A673 (cell line): ENCODE data around the gene ATOSB. TPM values are rescaled to one million over a fixed set of nuclear protein-coding genes. Genes with fewer than 3 reads are reported as not detected.

Experiments used
- BruUV-seq: library from RNA; stranded (reverse); fragments of 400-500 nt; replicated peaks from 2 replicates; lab custom pipeline; 2021; lab: Mats Ljungman, UMichigan
- CTCF ChIA-PET: fragments of 300-600 bp; sonication (Branson Sonifier 250); formaldehyde crosslinking; loops from one replicate; lab custom pipeline; 2022; ENCODE audit warnings: antibody characterized with exemption; lab: Charles Lee
- POLR2A ChIA-PET: fragments of 300-600 bp; sonication (Branson Sonifier 250); formaldehyde crosslinking; loops from one replicate; lab custom pipeline; 2022; ENCODE audit warnings: antibody characterized with exemption; ENCODE audit not compliant: low non-redundant PET; lab: Charles Lee
- DNase-seq: peaks from one replicate; pipeline ENCODE4 v3.0.0-alpha.2; 2015; ENCODE audit warnings: low spot score
- H3K27ac ChIP-seq: fragments of 200-600 bp; sonication (generic); 2 replicates; pipeline ENCODE4 v1.5.1; 2016; ENCODE audit warnings: mixed run types, low read depth, mild to moderate bottlenecking, mixed read lengths, antibody characterized with exemption, low read length; ENCODE audit not compliant: poor library complexity, severe bottlenecking
- H3K27me3 ChIP-seq: fragments of 200-600 bp; sonication (generic); replicated peaks from 2 replicates; pipeline ENCODE4 v1.6.1; 2017; ENCODE audit warnings: mixed run types, low read depth, mild to moderate bottlenecking, mixed read lengths, antibody characterized with exemption, low read length; ENCODE audit not compliant: insufficient read depth, poor library complexity
- H3K36me3 ChIP-seq: fragments of 200-600 bp; sonication (generic); 2 replicates; pipeline ENCODE4 v1.6.1; 2016; ENCODE audit warnings: mixed run types, mild to moderate bottlenecking, mixed read lengths, antibody characterized with exemption, low read length; ENCODE audit not compliant: insufficient read depth, poor library complexity, severe bottlenecking
- H3K4me1 ChIP-seq: fragments of 200-600 bp; sonication (generic); 2 replicates; pipeline ENCODE4 v1.6.1; 2017; ENCODE audit warnings: mixed run types, mild to moderate bottlenecking, mixed read lengths, antibody characterized with exemption, low read length; ENCODE audit not compliant: insufficient read depth, poor library complexity, severe bottlenecking
- H3K4me3 ChIP-seq: fragments of 200-600 bp; sonication (generic); 2 replicates; pipeline ENCODE4 v1.5.1; 2016; ENCODE audit warnings: low read depth, mixed run types, mild to moderate bottlenecking, mixed read lengths, low read length; ENCODE audit not compliant: poor library complexity, severe bottlenecking
- H3K9me3 ChIP-seq: fragments of 200-600 bp; sonication (generic); 2 replicates; pipeline ENCODE4 v1.6.1; 2016; ENCODE audit warnings: mixed run types, low read depth, mild to moderate bottlenecking, mixed read lengths, antibody characterized with exemption, low read length; ENCODE audit not compliant: poor library complexity, severe bottlenecking
- CTCF ChIP-seq: fragments of 300-800, 200-600 bp; sonication (generic); conservative IDR thresholded peaks from 2 replicates; pipeline ENCODE4 v1.5.1; 2017; ENCODE audit warnings: low read depth, mild to moderate bottlenecking, antibody characterized with exemption, low read length, moderate library complexity, mixed read lengths
- EZH2 ChIP-seq: fragments of 200-600 bp; sonication (generic); IDR thresholded peaks from 2 replicates; pipeline ENCODE4 v1.6.1; 2017; ENCODE audit warnings: borderline replicate concordance, low read depth, mild to moderate bottlenecking, mixed read lengths, antibody characterized with exemption, low read length; ENCODE audit not compliant: poor library complexity, severe bottlenecking
- intact Hi-C: fragments of 100-400 bp; cut with micrococcal nuclease; formaldehyde crosslinking; loops from one replicate; pipeline ENCODE4 v1.10.0; 2022; ENCODE audit not compliant: unreplicated experiment
- total RNA-seq: library from RNA; stranded (reverse); gene quantifications from 2 replicates; pipeline ENCODE4 v1.2.3, GENCODE V29; 2021

The ATOSB gene
- total RNA-seq, 1 experiment from 2014 or later = 7.4 TPM

GRCh38 chr9:35106343-35106730 lies 9.3 kb downstream of the ATOSB start:
- POLR2A ChIA-PET = no interaction called here
- Histone ChIP-seq H3K36me3 (peaks cover 8% of the 10 kb centered on the region), H3K4me1 (peaks cover 24% of the 10 kb centered on the region), H3K27ac (no peak overlapping the region), H3K9me3 (no peaks in the 10 kb centered on the region), H3K4me3 (no peak overlapping the region), H3K27me3 (no peaks in the 10 kb centered on the region)
- CTCF ChIA-PET = no interaction called here
- BruUV-seq = no TSS peak
- intact Hi-C loops = no loop called here
- TF ChIP-seq CTCF (no peak), EZH2 (no peak)
- no peak for DNase-seq

GRCh38 chr9:35105571-35106342 lies 9.9 kb downstream of the ATOSB start:
- Histone ChIP-seq H3K4me3 (no peak overlapping the region), H3K9me3 (no peaks in the 10 kb centered on the region), H3K27me3 (no peaks in the 10 kb centered on the region), H3K36me3 (peaks cover 13% of the 10 kb centered on the region), H3K4me1 (peaks cover 20% of the 10 kb centered on the region), H3K27ac (no peak overlapping the region)
- POLR2A ChIA-PET = no interaction called here
- intact Hi-C loops = no loop called here
- BruUV-seq = no TSS peak
- TF ChIP-seq CTCF (no peak), EZH2 (no peak)
- DNase-seq = no peak
- CTCF ChIA-PET = no interaction called here

- BruUV-seq = no TSS peak
- POLR2A ChIA-PET = no interaction called here
- no peaks in the 10 kb centered on the region for H3K27me3 ChIP-seq
- no peak for DNase-seq
- peaks cover 14% of the 10 kb centered on the region for H3K4me1 ChIP-seq
- no peak overlapping the region for H3K27ac ChIP-seq
- H3K36me3 ChIP-seq = peaks cover 18% of the 10 kb centered on the region
- TF ChIP-seq CTCF (no peak), EZH2 (no peak)
- intact Hi-C loops = no loop called here
- H3K4me3 ChIP-seq = no peak overlapping the region
- H3K9me3 ChIP-seq = no peaks in the 10 kb centered on the region
- CTCF ChIA-PET = no interaction called here
Measured at GRCh38 chr9:35105126-35105525, 10.5 kb downstream of the ATOSB start.
